K562 (cell line): ENCODE results near the gene DHRS13. TPM values are rescaled to one million over a fixed set of nuclear protein-coding genes. Genes with fewer than 3 reads are reported as not detected.

Experiments used
- ARNT ChIP-seq, 2 experiments: fragments of 450-650 bp; IDR thresholded peaks; 2 replicates each; pipeline ENCODE4 v1.6.1; 2016; ENCODE audit warnings: mild to moderate bottlenecking in 1 of 2
- CBFA2T2 ChIP-seq: fragments of 450-650 bp; conservative IDR thresholded peaks from 2 replicates; pipeline ENCODE4 v1.6.1; 2017; ENCODE audit warnings: mild to moderate bottlenecking
- DPF2 ChIP-seq: fragments of 450-650 bp; IDR thresholded peaks from 2 replicates; pipeline ENCODE4 v1.6.1; 2016
- ID3 ChIP-seq, 2 experiments: fragments of 250-450 bp in 1 of 2; fragments of 450-650 bp in 1 of 2; sonication (Bioruptor Pico) in 1 of 2; IDR thresholded peaks; 2 replicates each; pipeline versions ENCODE4 v1.6.1 to v1.8.0; 2016 to 2021; ENCODE audit warnings: mild to moderate bottlenecking in 2 of 2, moderate library complexity in 2 of 2, missing compliant biosample characterization in 1 of 2, missing genetic modification characterization in 1 of 2
- JUND ChIP-seq, 2 experiments: IDR thresholded peaks; 2 replicates in 1 of 2; 3 replicates in 1 of 2; pipeline ENCODE4 v1.6.1; 2011; ENCODE audit warnings: borderline replicate concordance in 2 of 2, low read depth in 2 of 2, low read length in 2 of 2, improper control_type of control experiment in 1 of 2, missing biosample characterization in 1 of 2, missing genetic modification characterization in 1 of 2, missing genetic modification reagents in 1 of 2
- KDM4B ChIP-seq, 2 experiments: fragments of 450-650 bp in 1 of 2; sonication (generic) in 1 of 2; IDR thresholded peaks; 2 replicates each; pipeline ENCODE4 v1.6.1; 2016 to 2017; ENCODE audit warnings: borderline replicate concordance in 2 of 2, antibody characterized with exemption in 1 of 2, low read depth in 1 of 2, mild to moderate bottlenecking in 1 of 2
- KLF1 ChIP-seq: fragments of 450-650 bp; IDR thresholded peaks from 2 replicates; pipeline ENCODE4 v1.6.1; 2016; ENCODE audit warnings: missing genetic modification characterization, missing compliant biosample characterization
- MEF2D ChIP-seq: conservative IDR thresholded peaks from 2 replicates; pipeline ENCODE4 v1.6.1; 2016; ENCODE audit warnings: low read depth, missing genetic modification characterization, missing compliant biosample characterization
- MIER1 ChIP-seq: fragments of 450-650 bp; IDR thresholded peaks from 2 replicates; pipeline ENCODE4 v1.6.1; 2016; ENCODE audit warnings: antibody characterized with exemption, mild to moderate bottlenecking, low read depth
- MTA3 ChIP-seq: fragments of 450-650 bp; formaldehyde crosslinking; IDR thresholded peaks from 2 replicates; pipeline ENCODE4 v1.6.1; 2017; ENCODE audit warnings: mild to moderate bottlenecking, borderline replicate concordance
- MYNN ChIP-seq, 2 experiments: sonication (generic); formaldehyde crosslinking in 1 of 2; IDR thresholded peaks; 2 replicates each; pipeline versions ENCODE4 v1.5.0 to v1.6.1; 2016 to 2020; ENCODE audit warnings: antibody characterized with exemption in 1 of 2, missing genetic modification reagents in 1 of 2
- PML ChIP-seq: IDR thresholded peaks from 2 replicates; pipeline ENCODE4 v1.6.1; 2012; ENCODE audit warnings: low read length, inconsistent platforms
- PRPF4 ChIP-seq: fragments of 200-400 bp; formaldehyde crosslinking; IDR thresholded peaks from one replicate; pipeline ENCODE4 v1.6.1; 2017; ENCODE audit warnings: low read length, low read depth, mild to moderate bottlenecking; ENCODE audit not compliant: insufficient read depth, poor library complexity, severe bottlenecking
- RBM22 ChIP-seq: fragments of 200-400 bp; formaldehyde crosslinking; IDR thresholded peaks from 2 replicates; pipeline ENCODE4 v1.6.1; 2018; ENCODE audit warnings: low read length, low read depth; ENCODE audit not compliant: poor library complexity, severe bottlenecking
- RFX1 ChIP-seq: fragments of 450-650 bp; IDR thresholded peaks from 2 replicates; pipeline ENCODE4 v1.6.1; 2016; ENCODE audit warnings: mild to moderate bottlenecking, moderate library complexity
- SOX6 ChIP-seq: fragments of 450-650 bp; IDR thresholded peaks from 2 replicates; pipeline ENCODE4 v1.6.1; 2014; ENCODE audit warnings: mild to moderate bottlenecking
- ZBTB2 ChIP-seq: fragments of 450-650 bp; IDR thresholded peaks from 2 replicates; pipeline ENCODE4 v1.6.1; 2016; ENCODE audit warnings: antibody characterized with exemption
- ZNF175 ChIP-seq: fragments of 200-800 bp; sonication (Bioruptor generic); IDR thresholded peaks from 2 replicates; pipeline ENCODE4 v1.6.1; 2016; ENCODE audit warnings: low read depth, mild to moderate bottlenecking, missing genetic modification characterization, missing compliant biosample characterization
- ZNF263 ChIP-seq: sonication (generic); formaldehyde crosslinking; IDR thresholded peaks from 2 replicates; pipeline ENCODE4 v1.8.0; 2022; ENCODE audit warnings: mild to moderate bottlenecking, missing genetic modification reagents, borderline replicate concordance
- ZNF3 ChIP-seq: fragments of 250-450 bp; sonication (Bioruptor Pico); IDR thresholded peaks from 2 replicates; pipeline ENCODE4 v1.5.0; 2021; ENCODE audit warnings: mild to moderate bottlenecking, moderate library complexity
- polyA plus RNA-seq, 8 experiments: library from polyadenylated mRNA; depleted of rRNA in 4 of 8; stranded (reverse) in 5 of 8; unstranded in 3 of 8; fragments of >200 nt; fragmentation: Nextera tagmentation in 2 of 8; fragmentation: Illumina TruSeq in 1 of 8; extraction: Ambion mirVana in 2 of 8; extraction: Trizol in 1 of 8; gene quantifications; 2 replicates each; pipeline versions ENCODE4 v1.2.1 to v1.2.3, GENCODE V29; 2011 to 2014; ENCODE audit warnings: inconsistent platforms in 1 of 8, missing spikeins in 1 of 8
- total RNA-seq, 7 experiments: library from RNA; depleted of rRNA in 6 of 7; stranded (reverse); fragments of >200 nt in 6 of 7; fragmentation: Illumina TruSeq in 2 of 7; extraction: Trizol in 2 of 7; gene quantifications; 2 replicates each; pipeline versions ENCODE4 v1.2.1 to v1.2.3, GENCODE V29; 2011 to 2021; ENCODE audit warnings: low replicate concordance in 1 of 7
- TF ChIP-seq, protein P1 (sequence below): fragments of 250-450 bp; sonication (Bioruptor Pico); IDR thresholded peaks from 2 replicates; pipeline ENCODE4 v1.8.0; 2021; ENCODE audit warnings: moderate library complexity, mild to moderate bottlenecking, inconsistent platforms
- TF ChIP-seq, protein P2 (sequence below): sonication (generic); formaldehyde crosslinking; IDR thresholded peaks from 2 replicates; pipeline ENCODE4 v1.8.1; 2022; ENCODE audit warnings: missing genetic modification reagents

Gene DHRS13
- total and polyA plus RNA-seq, 9 of the 15 experiments (the other 6 are each of a cell fraction or from before 2014, with no cell fraction given) = 0.32 to 52.3 (median 34.3) TPM; not detected in 1

- peak; percentile 79; the same call in 1 of the 2 replicates for TF ChIP-seq ZBTB2
- TF ChIP-seq DPF2 = peak; percentile 94
- 0 out of 4 replicates have a peak, but pooled peaks of 1 of the 2 experiments have one; percentile 54 for TF ChIP-seq KDM4B (IDR thresholded peaks at IDR 0.05; ENCODE audit: borderline replicate concordance in 2 of 2, low read depth in 1 of 2)
- peak; percentile 73 for TF ChIP-seq RBM22
- no peak for TF ChIP-seq MEF2D (tag)
- TF ChIP-seq ZNF175 = no peak
- no peak for TF ChIP-seq ID3 (CRISPR knock-in tag; IDR thresholded peaks at IDR 0.05)
- TF ChIP-seq ID3 (tag; IDR thresholded peaks at IDR 0.05) = peak; percentile 35; the same call in 1 of the 2 replicates
- TF ChIP-seq MIER1 = no peak
- TF ChIP-seq ZNF3 (CRISPR knock-in tag) = no peak
- peak; percentile 80 for TF ChIP-seq MYNN (IDR thresholded peaks at IDR 0.05)
- no peak for TF ChIP-seq MYNN (CRISPR knock-in tag; IDR thresholded peaks at IDR 0.05)
- no peak for TF ChIP-seq PRPF4
- TF ChIP-seq, protein P1, sequence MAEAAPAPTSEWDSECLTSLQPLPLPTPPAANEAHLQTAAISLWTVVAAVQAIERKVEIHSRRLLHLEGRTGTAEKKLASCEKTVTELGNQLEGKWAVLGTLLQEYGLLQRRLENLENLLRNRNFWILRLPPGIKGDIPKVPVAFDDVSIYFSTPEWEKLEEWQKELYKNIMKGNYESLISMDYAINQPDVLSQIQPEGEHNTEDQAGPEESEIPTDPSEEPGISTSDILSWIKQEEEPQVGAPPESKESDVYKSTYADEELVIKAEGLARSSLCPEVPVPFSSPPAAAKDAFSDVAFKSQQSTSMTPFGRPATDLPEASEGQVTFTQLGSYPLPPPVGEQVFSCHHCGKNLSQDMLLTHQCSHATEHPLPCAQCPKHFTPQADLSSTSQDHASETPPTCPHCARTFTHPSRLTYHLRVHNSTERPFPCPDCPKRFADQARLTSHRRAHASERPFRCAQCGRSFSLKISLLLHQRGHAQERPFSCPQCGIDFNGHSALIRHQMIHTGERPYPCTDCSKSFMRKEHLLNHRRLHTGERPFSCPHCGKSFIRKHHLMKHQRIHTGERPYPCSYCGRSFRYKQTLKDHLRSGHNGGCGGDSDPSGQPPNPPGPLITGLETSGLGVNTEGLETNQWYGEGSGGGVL (CRISPR knock-in tag) = no peak
- peak; percentile 50; the same call in 1 of the 2 replicates for TF ChIP-seq ZNF263 (CRISPR knock-in tag)
- peak; percentile 70 for TF ChIP-seq JUND (IDR thresholded peaks at IDR 0.05; ENCODE audit: borderline replicate concordance, low read depth, low read length)
- TF ChIP-seq JUND (tag; IDR thresholded peaks at IDR 0.05; ENCODE audit: borderline replicate concordance, low read depth, low read length) = peak; percentile 46; the same call in 1 of the 3 replicates
- TF ChIP-seq, protein P2, sequence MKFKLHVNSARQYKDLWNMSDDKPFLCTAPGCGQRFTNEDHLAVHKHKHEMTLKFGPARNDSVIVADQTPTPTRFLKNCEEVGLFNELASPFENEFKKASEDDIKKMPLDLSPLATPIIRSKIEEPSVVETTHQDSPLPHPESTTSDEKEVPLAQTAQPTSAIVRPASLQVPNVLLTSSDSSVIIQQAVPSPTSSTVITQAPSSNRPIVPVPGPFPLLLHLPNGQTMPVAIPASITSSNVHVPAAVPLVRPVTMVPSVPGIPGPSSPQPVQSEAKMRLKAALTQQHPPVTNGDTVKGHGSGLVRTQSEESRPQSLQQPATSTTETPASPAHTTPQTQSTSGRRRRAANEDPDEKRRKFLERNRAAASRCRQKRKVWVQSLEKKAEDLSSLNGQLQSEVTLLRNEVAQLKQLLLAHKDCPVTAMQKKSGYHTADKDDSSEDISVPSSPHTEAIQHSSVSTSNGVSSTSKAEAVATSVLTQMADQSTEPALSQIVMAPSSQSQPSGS (CRISPR knock-in tag) = no peak
- TF ChIP-seq PML = peak; percentile 56; the same call in 1 of the 2 replicates
- peak; percentile 73 for TF ChIP-seq SOX6
- TF ChIP-seq KLF1 (tag) = no peak
- TF ChIP-seq MTA3 = 0 out of 2 replicates have a peak, but pooled peaks have one; percentile 79
- peak; percentile 73 for TF ChIP-seq CBFA2T2
- no peak for TF ChIP-seq RFX1
- TF ChIP-seq ARNT (IDR thresholded peaks at IDR 0.05) = peak in 1 of 2 experiments; percentile 61; a peak in 2 of 4 replicates
These were observed 9.5 kb upstream of the DHRS13 start (continued) for GRCh38 chr17:28912281-28912937.
